ENCODE results near the gene CLDND2. TPM values are rescaled to one million over a fixed set of nuclear protein-coding genes. Genes with fewer than 3 reads are reported as not detected.

The CLDND2 gene
- total RNA-seq, 1 experiment from 2014 or later, result not detected

GRCh38 chr19:51317968-51318367 lies 50.8 kb downstream of the CLDND2 start:
- Histone ChIP-seq H3K4me2 (ENCODE audit: insufficient read depth, insufficient read length, low read length) (no peak overlapping the region), H3K27ac (ENCODE audit: insufficient read length, low read depth, low read length) (no peak overlapping the region), H2AFZ (ENCODE audit: low read length) (no peak overlapping the region), H3K9ac (ENCODE audit: extremely low read depth, insufficient read length, low read length) (no peak overlapping the region), H3K79me2 (ENCODE audit: insufficient read depth, low read length) (no peaks in the 10 kb centered on the region), H2BK5ac (ENCODE audit: insufficient read length, low read length) (no peak overlapping the region), H3K23ac (ENCODE audit: insufficient read length, low read depth, low read length) (no peak overlapping the region), H2BK20ac (ENCODE audit: low read depth, low read length, poor library complexity, severe bottlenecking) (no peak overlapping the region), H2AK5ac (ENCODE audit: insufficient read length, low read length) (no peak overlapping the region), H3K9me3 (ENCODE audit: control insufficient read depth, low read depth, low read length) (no peaks in the 10 kb centered on the region), H4K91ac (ENCODE audit: insufficient read length, low read depth, low read length) (no peak overlapping the region), H4K8ac (replicated peaks; ENCODE audit: insufficient read length, low read depth, low read length) (no peak overlapping the region), H3T11ph (ENCODE audit: low read length) (no peak overlapping the region), H4K5ac (ENCODE audit: insufficient read length, low read depth, low read length) (no peak overlapping the region), H3K18ac (ENCODE audit: insufficient read length, low read depth, low read length) (no peak overlapping the region), H2BK15ac (ENCODE audit: low read depth, low read length) (no peak overlapping the region), H3K79me1 (ENCODE audit: insufficient read depth, low read depth, low read length, poor library complexity, severe bottlenecking) (no peaks in the 10 kb centered on the region), H4K20me1 (ENCODE audit: control insufficient read depth, insufficient read depth, insufficient read length) (no peaks in the 10 kb centered on the region), H3K23me2 (ENCODE audit: insufficient read length, low read depth, low read length, poor library complexity, severe bottlenecking) (no peaks in the 10 kb centered on the region), H3K14ac (ENCODE audit: insufficient read depth, low read length) (no peak overlapping the region), H2BK120ac (ENCODE audit: low read depth, low read length, poor library complexity, severe bottlenecking) (no peak overlapping the region), H2BK12ac (ENCODE audit: insufficient read length, low read depth, low read length) (no peak overlapping the region), H3K4ac (ENCODE audit: low read depth, low read length) (no peak overlapping the region), H3K4me1 (ENCODE audit: insufficient read depth, low read length) (peaks cover 3% of the 10 kb centered on the region; the same call in 1 of the 2 replicates), H3K56ac (ENCODE audit: insufficient read length, low read depth, low read length) (no peak overlapping the region), H3K27me3 (ENCODE audit: insufficient read depth, low read length) (no peaks in the 10 kb centered on the region)
- peaks cover 5% of the 10 kb centered on the region for H3K27me3 Mint-ChIP-seq (ENCODE audit: low read depth)
- peak overlapping the region in 1 of 3 experiments; percentile 44; a peak in 1 of 7 replicates for H3K27ac Mint-ChIP-seq
- peaks cover 0 to 6% of the 10 kb centered on the region in 2 experiments; a peak in 2 of 5 replicates for H3K9me3 Mint-ChIP-seq
- no peak for TF ChIP-seq CTCF (conservative IDR thresholded peaks at IDR 0.05)
- H3K4me1 Mint-ChIP-seq, result peaks cover 9 to 14% of the 10 kb centered on the region in 2 experiments
- WGBS (ENCODE audit: extremely low coverage, insufficient read length, low lambda C conversion rate), result no CpG with 5 or more reads among the region's 1 CpG
- DNase-seq, result no peak
- peaks cover 6 to 13% (median 12%) of the 10 kb centered on the region in 3 experiments; a peak in 6 of 7 replicates for H3K36me3 Mint-ChIP-seq (ENCODE audit: insufficient read depth in 1 of 3, low read depth in 3 of 3)
- no peak overlapping the region; a peak in 1 of 5 replicates for H3K4me3 Mint-ChIP-seq

Measured in H9 (cell line).